ENCODE results near the gene PRPSAP1. TPM values are rescaled to one million over a fixed set of nuclear protein-coding genes. Genes with fewer than 3 reads are reported as not detected.

Gene PRPSAP1
- total RNA-seq, 3 donors from 2014 or later (not counting 1 experiment from before 2014, with no cell fraction given): 32.9 to 45.2 (median 41.5) TPM

DNA sequence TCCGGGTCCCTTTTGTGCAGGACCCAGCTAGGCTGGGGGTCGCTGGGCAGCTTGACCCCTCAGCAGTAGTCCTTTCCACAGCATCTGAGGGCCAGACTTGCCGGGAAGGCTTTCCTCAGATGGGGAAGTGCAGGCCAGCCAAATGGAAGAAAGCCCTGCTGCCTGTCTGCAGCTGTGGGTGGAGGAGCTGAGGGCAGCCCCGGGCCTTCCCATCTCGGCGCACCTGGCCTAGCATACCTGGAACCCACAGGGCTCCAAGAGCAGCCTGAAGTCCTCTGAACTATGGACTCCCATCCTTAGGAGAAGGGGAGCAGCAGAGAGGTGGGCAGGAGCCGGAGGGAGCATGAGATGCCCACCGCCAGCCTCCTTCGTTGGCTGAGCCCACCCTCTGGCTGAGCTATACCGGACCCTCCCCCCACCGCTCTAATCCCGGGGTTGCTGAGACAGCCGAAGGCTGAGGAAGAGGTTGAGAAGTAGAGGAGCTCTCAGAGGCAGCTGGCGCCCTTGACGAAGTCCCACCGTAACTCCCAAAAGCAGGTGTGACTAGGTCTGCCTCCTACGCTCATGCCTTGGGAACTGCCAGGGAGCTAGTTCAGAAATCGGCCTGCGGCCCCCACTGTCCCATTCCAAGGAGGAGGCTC lies 75.3 kb downstream of the PRPSAP1 start:
- H3K9me3 Mint-ChIP-seq: no peaks in the 10 kb centered on the region
- Histone ChIP-seq H3K27ac (ENCODE audit: low read length) (no peak overlapping the region), H3K4me3 (ENCODE audit: low read length) (no peak overlapping the region), H3K27me3 (ENCODE audit: control insufficient read depth, insufficient read depth, low read length) (no peaks in the 10 kb centered on the region), H3K36me3 (ENCODE audit: control insufficient read depth, insufficient read depth, low read length) (no peaks in the 10 kb centered on the region), H3K4me1 (ENCODE audit: control insufficient read depth, insufficient read depth, low read length) (peaks cover 20% of the 10 kb centered on the region), H3K9me3 (ENCODE audit: control insufficient read depth, insufficient read depth, low read length) (no peaks in the 10 kb centered on the region)
- 92% methylated on average over 19 of the region's 19 CpGs for WGBS (ENCODE audit: insufficient coverage)
- no peak for TF ChIP-seq CTCF (IDR thresholded peaks at IDR 0.05)
- DNase-seq (no peak), ATAC-seq (no peak)
- H3K4me3 Mint-ChIP-seq: no peak overlapping the region
- peaks cover 0 to 4% of the 10 kb centered on the region in 2 donors for H3K4me1 Mint-ChIP-seq
- intact Hi-C loops (cut with micrococcal nuclease): loop anchor here (5.0 kb wide), 1 partner anchor 36 kb away; the partner anchor contains the start of gene RNF157
- H3K36me3 Mint-ChIP-seq: no peaks in the 10 kb centered on the region
- H3K27ac Mint-ChIP-seq: no peak overlapping the region
- H3K27me3 Mint-ChIP-seq (ENCODE audit: low read depth in 2 of 2): no peaks in the 10 kb centered on the region

DNA sequence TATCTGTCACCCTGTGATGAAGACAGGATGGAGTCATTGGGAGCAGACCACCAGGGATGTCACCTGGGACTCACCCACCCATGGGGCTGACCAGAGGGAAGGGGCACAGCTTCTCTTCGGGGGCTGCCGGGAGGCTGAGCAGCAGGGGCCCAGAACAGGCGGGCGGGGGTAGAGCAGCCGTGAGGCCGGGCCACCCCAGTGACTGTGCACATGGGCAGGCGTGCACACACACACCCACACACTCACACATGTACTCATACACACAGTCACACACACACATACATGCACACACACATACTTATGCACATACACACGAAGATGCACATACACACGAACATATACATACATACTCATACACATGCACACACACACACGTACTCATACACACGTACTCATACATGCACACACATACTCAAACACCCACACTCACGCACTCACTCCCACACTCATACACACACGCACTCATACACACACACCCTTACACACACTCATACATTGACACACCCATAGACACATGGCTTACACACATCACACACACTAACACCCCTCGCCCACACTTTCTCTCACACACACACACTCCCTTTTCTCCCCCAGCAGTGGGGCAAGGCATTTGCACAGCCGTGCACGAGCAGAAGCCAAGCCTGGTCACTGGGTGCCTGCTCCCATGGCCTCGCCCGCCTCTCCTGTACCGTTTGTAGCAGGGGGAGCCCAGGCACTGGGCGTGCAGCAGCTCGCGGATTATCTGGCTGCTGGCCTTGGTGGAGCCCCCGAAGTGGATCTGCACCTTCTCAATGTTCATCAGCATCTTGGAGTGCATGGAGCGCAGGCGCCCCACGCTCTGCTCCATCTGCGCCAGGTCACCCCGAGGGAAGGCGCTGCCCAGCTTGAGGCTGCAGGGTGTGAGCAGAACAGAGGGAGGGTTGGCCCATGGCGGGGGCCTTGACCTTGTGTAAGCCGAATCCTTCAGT lies 76.1 kb downstream of the PRPSAP1 start:
- Histone ChIP-seq H3K9me3 (ENCODE audit: control insufficient read depth, insufficient read depth, low read length) (no peaks in the 10 kb centered on the region), H3K4me1 (ENCODE audit: control insufficient read depth, insufficient read depth, low read length) (peaks cover 28% of the 10 kb centered on the region), H3K27ac (ENCODE audit: low read length) (no peak overlapping the region), H3K4me3 (ENCODE audit: low read length) (no peak overlapping the region), H3K27me3 (ENCODE audit: control insufficient read depth, insufficient read depth, low read length) (no peaks in the 10 kb centered on the region), H3K36me3 (ENCODE audit: control insufficient read depth, insufficient read depth, low read length) (no peaks in the 10 kb centered on the region)
- intact Hi-C loops (cut with micrococcal nuclease): loop anchor here (5.0 kb wide), 1 partner anchor 35 kb away; the partner anchor contains the start of gene RNF157
- DNase-seq (no peak), ATAC-seq (no peak)
- Mint-ChIP-seq H3K36me3 (no peaks in the 10 kb centered on the region), H3K9me3 (no peaks in the 10 kb centered on the region), H3K27ac (no peak overlapping the region), H3K4me1 (peaks cover 0 to 9% of the 10 kb centered on the region in 2 donors), H3K4me3 (no peak overlapping the region), H3K27me3 (ENCODE audit: low read depth in 2 of 2) (no peaks in the 10 kb centered on the region)
- no peak for TF ChIP-seq CTCF (IDR thresholded peaks at IDR 0.05)
- 94% methylated on average over 31 of the region's 31 CpGs for WGBS (ENCODE audit: insufficient coverage)

- Histone ChIP-seq H3K4me1 (ENCODE audit: control insufficient read depth, insufficient read depth, low read length) (peaks cover 37% of the 10 kb centered on the region), H3K9me3 (ENCODE audit: control insufficient read depth, insufficient read depth, low read length) (no peaks in the 10 kb centered on the region), H3K36me3 (ENCODE audit: control insufficient read depth, insufficient read depth, low read length) (no peaks in the 10 kb centered on the region), H3K27ac (ENCODE audit: low read length) (no peak overlapping the region), H3K27me3 (ENCODE audit: control insufficient read depth, insufficient read depth, low read length) (no peaks in the 10 kb centered on the region), H3K4me3 (ENCODE audit: low read length) (no peak overlapping the region)
- DNase-seq (no peak), ATAC-seq (no peak)
- Mint-ChIP-seq H3K9me3 (no peaks in the 10 kb centered on the region), H3K36me3 (no peaks in the 10 kb centered on the region), H3K4me1 (peaks cover 0 to 15% of the 10 kb centered on the region in 2 donors), H3K4me3 (no peak overlapping the region), H3K27ac (peak overlapping the region; percentile 46 to 65), H3K27me3 (ENCODE audit: low read depth in 2 of 2) (no peaks in the 10 kb centered on the region)
- WGBS (ENCODE audit: insufficient coverage): 96% methylated on average over 19 of the region's 19 CpGs
- intact Hi-C loops (cut with micrococcal nuclease): loop anchor here (5.0 kb wide), 1 partner anchor 34 kb away; the partner anchor contains the start of gene RNF157
- TF ChIP-seq CTCF (IDR thresholded peaks at IDR 0.05): no peak
These were observed 77.0 kb downstream of the PRPSAP1 start for GRCh38 chr17:76276461-76277299.
